PC-3 (cell line): ENCODE data around the gene ZFP36. TPM values are rescaled to one million over a fixed set of nuclear protein-coding genes. Genes with fewer than 3 reads are reported as not detected.

Experiments
- ATAC-seq: fragments of 200-7000 bp; cut with Tn5 transposase; 2 replicates; pipeline ENCODE4 v1.9.1; 2020; ENCODE audit warnings: mild to moderate bottlenecking, moderate library complexity
- BruUV-seq: library from RNA; stranded (reverse); fragments of 400-500 nt; replicated peaks from 2 replicates; lab custom pipeline; 2021; lab: Mats Ljungman, UMichigan
- CTCF ChIA-PET: fragments of 300-600 bp; sonication (Branson Sonifier 250); formaldehyde crosslinking; loops from one replicate; lab custom pipeline; 2022; ENCODE audit warnings: antibody characterized with exemption; lab: Charles Lee
- POLR2A ChIA-PET: fragments of 300-600 bp; sonication (Branson Sonifier 250); formaldehyde crosslinking; loops from one replicate; lab custom pipeline; 2022; ENCODE audit warnings: antibody characterized with exemption; ENCODE audit not compliant: unreplicated experiment; lab: Charles Lee
- DNase-seq: peaks from one replicate; pipeline ENCODE4 v3.0.0-alpha.2; 2015
- H2AFZ ChIP-seq: fragments of 300-600 bp; sonication (generic); 2 replicates; pipeline ENCODE4 v1.6.0; 2016; ENCODE audit warnings: antibody characterized with exemption, low read length
- H3F3A ChIP-seq: fragments of 300-600 bp; sonication (generic); one replicate; pipeline ENCODE4 v1.6.0; 2017; ENCODE audit warnings: antibody characterized with exemption, low read length, control low read depth, mild to moderate bottlenecking; ENCODE audit not compliant: unreplicated experiment
- H3K27ac ChIP-seq: fragments of 300-600 bp; sonication (generic); 2 replicates; pipeline ENCODE4 v1.5.1; 2016; ENCODE audit warnings: mild to moderate bottlenecking, low read length
- H3K27me3 ChIP-seq: fragments of 300-600 bp; sonication (generic); 2 replicates; pipeline ENCODE4 v1.6.1; 2016; ENCODE audit warnings: low read length, mixed read lengths
- H3K36me3 ChIP-seq: fragments of 300-600 bp; sonication (generic); 2 replicates; pipeline ENCODE4 v1.6.1; 2016; ENCODE audit warnings: low read depth, mixed run types, low read length, mixed read lengths
- H3K4me1 ChIP-seq: fragments of 300-600 bp; sonication (generic); 2 replicates; pipeline ENCODE4 v1.5.1; 2016; ENCODE audit warnings: low read length; ENCODE audit not compliant: insufficient read depth
- H3K4me2 ChIP-seq: fragments of 300-600 bp; sonication (generic); 2 replicates; pipeline ENCODE4 v1.6.0; 2016; ENCODE audit warnings: low read length
- H3K4me3 ChIP-seq: fragments of 300-600 bp; sonication (generic); 2 replicates; pipeline ENCODE4 v1.5.1; 2016; ENCODE audit warnings: mild to moderate bottlenecking, low read length, mixed read lengths
- H3K79me2 ChIP-seq: fragments of 300-600 bp; sonication (generic); 2 replicates; pipeline ENCODE4 v1.6.1; 2017; ENCODE audit warnings: low read length, mixed read lengths
- H3K9ac ChIP-seq: fragments of 300-600 bp; sonication (generic); 2 replicates; pipeline ENCODE4 v1.6.0; 2016; ENCODE audit warnings: mild to moderate bottlenecking, low read length
- H3K9me2 ChIP-seq: fragments of 300-600 bp; sonication (generic); replicated peaks from 2 replicates; pipeline ENCODE4 v1.6.1; 2016; ENCODE audit warnings: mixed run types, low read length, mixed read lengths
- H3K9me3 ChIP-seq: fragments of 300-600 bp; sonication (generic); 2 replicates; pipeline ENCODE4 v1.6.1; 2016; ENCODE audit warnings: low read length, mixed read lengths
- H4K20me1 ChIP-seq: fragments of 300-600 bp; sonication (generic); 2 replicates; pipeline ENCODE4 v1.6.1; 2016; ENCODE audit warnings: low read length, mixed read lengths
- EZH2 ChIP-seq: fragments of 300-600 bp; sonication (generic); IDR thresholded peaks from one replicate; pipeline ENCODE4 v1.6.1; 2017; ENCODE audit warnings: antibody characterized with exemption, mild to moderate bottlenecking, low read length; ENCODE audit not compliant: unreplicated experiment
- EZH2phosphoT487 ChIP-seq: fragments of 300-600 bp; sonication (generic); IDR thresholded peaks from 2 replicates; pipeline ENCODE4 v1.6.1; 2018; ENCODE audit warnings: mild to moderate bottlenecking, antibody characterized with exemption, low read length, borderline replicate concordance
- intact Hi-C: fragments of 100-400 bp; cut with micrococcal nuclease; formaldehyde crosslinking; loops from 2 replicates; pipeline ENCODE4 v1.9.0; 2023
- total RNA-seq: library from RNA; depleted of rRNA; stranded (reverse); fragments of >200 nt; gene quantifications from 2 replicates; pipeline ENCODE4 v1.2.3, GENCODE V29; 2014
- TF ChIP-seq, protein P1 (sequence below): fragments of 300-600 bp; sonication (generic); conservative IDR thresholded peaks from 2 replicates; pipeline ENCODE4 v1.5.1; 2017; ENCODE audit warnings: antibody characterized with exemption, low read depth, mild to moderate bottlenecking, low read length

Gene ZFP36
- total RNA-seq, 1 experiment from 2014 or later = 32.7 TPM

DNA sequence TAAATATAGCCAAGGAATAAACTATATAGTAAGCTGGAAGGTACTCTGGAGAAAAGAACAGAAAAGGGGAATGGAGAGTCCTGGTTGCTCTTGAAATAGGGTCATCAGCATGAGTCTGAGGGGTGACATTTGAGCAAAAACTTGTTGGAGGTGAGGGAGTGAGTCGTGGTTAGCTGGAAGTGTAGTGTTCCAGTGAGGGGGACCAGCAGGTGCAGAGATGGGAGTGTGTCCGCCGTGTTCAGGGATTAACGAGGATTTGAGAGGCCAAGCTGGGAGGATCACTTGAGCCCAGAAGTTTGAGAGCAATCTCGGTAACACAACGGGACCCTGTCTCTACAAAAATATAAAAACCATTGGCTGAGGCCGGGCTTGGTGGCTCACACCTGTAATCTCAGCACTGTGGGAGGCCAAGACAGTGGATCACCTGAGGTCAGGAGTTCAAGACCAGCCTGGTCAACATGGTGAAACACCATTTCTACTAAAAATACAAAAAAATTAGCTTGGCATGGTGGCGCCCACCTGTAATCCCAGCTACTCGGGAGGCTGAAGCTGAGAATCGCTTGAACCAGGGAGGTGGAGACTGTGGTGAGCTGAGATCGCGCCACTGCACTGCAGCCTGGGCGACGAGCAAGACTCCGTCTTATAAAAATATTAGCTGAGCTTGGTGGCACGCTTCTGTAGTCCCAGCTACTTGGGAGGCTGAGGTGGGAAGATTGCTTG is 39.9 kb downstream of the ZFP36 start:
- H3K27ac ChIP-seq = no peak overlapping the region
- H3K9me2 ChIP-seq = no peaks in the 10 kb centered on the region
- intact Hi-C loops = no loop called here
- peak overlapping the region; percentile 92 for H3K4me2 ChIP-seq
- no peaks in the 10 kb centered on the region for H3K9me3 ChIP-seq
- H3K36me3 ChIP-seq = peaks cover 4% of the 10 kb centered on the region; the same call in 1 of the 2 replicates
- H3K4me3 ChIP-seq = peak overlapping the region; percentile 93
- peaks cover 72% of the 10 kb centered on the region for H3K79me2 ChIP-seq
- peaks cover 14% of the 10 kb centered on the region; the same call in 1 of the 2 replicates for H4K20me1 ChIP-seq
- ChIA-PET CTCF (no interaction called here), POLR2A (interaction anchor here (0.6 kb wide), 1 partner anchor 42 kb away, joined by 6 read pairs; no protein-coding TSS in a partner anchor)
- H3F3A ChIP-seq = no peaks in the 10 kb centered on the region
- peak overlapping the region; percentile 97 for H3K9ac ChIP-seq
- no peaks in the 10 kb centered on the region for H3K27me3 ChIP-seq
- no TSS peak for BruUV-seq
- TF ChIP-seq, protein P1, sequence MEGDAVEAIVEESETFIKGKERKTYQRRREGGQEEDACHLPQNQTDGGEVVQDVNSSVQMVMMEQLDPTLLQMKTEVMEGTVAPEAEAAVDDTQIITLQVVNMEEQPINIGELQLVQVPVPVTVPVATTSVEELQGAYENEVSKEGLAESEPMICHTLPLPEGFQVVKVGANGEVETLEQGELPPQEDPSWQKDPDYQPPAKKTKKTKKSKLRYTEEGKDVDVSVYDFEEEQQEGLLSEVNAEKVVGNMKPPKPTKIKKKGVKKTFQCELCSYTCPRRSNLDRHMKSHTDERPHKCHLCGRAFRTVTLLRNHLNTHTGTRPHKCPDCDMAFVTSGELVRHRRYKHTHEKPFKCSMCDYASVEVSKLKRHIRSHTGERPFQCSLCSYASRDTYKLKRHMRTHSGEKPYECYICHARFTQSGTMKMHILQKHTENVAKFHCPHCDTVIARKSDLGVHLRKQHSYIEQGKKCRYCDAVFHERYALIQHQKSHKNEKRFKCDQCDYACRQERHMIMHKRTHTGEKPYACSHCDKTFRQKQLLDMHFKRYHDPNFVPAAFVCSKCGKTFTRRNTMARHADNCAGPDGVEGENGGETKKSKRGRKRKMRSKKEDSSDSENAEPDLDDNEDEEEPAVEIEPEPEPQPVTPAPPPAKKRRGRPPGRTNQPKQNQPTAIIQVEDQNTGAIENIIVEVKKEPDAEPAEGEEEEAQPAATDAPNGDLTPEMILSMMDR = no peak
- no peak for TF ChIP-seq EZH2phosphoT487
- TF ChIP-seq EZH2 = no peak
- no peak overlapping the region for H2AFZ ChIP-seq
- no peak for ATAC-seq
- no peak for DNase-seq
- H3K4me1 ChIP-seq = peaks cover 30% of the 10 kb centered on the region

DNA sequence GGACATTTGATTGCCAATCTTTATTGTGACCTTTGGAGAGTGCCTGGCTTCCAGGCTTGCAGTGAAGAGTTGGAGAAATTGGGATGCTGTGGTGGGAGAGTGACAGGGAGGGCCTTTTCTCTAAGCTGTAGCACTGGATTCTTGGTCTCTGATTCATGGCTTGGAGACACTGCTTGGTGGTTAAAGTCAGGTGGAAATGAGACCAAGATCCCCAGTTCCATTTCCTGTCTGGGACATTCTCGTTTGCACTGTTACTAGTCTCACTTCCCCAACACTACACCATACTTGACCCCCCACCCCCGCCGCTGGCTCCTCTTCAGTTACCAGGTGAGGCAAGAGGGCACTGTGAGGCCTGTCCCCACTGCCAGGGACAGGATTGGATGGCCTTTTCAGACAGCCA is 41.6 kb downstream of the ZFP36 start:
- Histone ChIP-seq H4K20me1 (peaks cover 14% of the 10 kb centered on the region; the same call in 1 of the 2 replicates), H3K9ac (no peak overlapping the region), H2AFZ (no peak overlapping the region), H3F3A (no peaks in the 10 kb centered on the region), H3K36me3 (peaks cover 9% of the 10 kb centered on the region; the same call in 1 of the 2 replicates), H3K9me2 (no peaks in the 10 kb centered on the region), H3K27me3 (no peaks in the 10 kb centered on the region), H3K4me2 (peak overlapping the region; percentile 92), H3K4me3 (peak overlapping the region; percentile 93; the same call in 1 of the 2 replicates), H3K9me3 (no peaks in the 10 kb centered on the region), H3K4me1 (peaks cover 30% of the 10 kb centered on the region), H3K79me2 (peaks cover 83% of the 10 kb centered on the region), H3K27ac (peak overlapping the region; percentile 38)
- ChIA-PET CTCF (interaction anchor here (0.5 kb wide), 1 partner anchor 86 kb away, joined by 3 read pairs; no protein-coding TSS in a partner anchor), POLR2A (interaction anchor here (0.6 kb wide), 1 partner anchor 18 kb away, joined by 10 read pairs; no protein-coding TSS in a partner anchor)
- DNase-seq (peak; percentile 75), ATAC-seq (peak; percentile 39)
- intact Hi-C loops = no loop called here
- TF ChIP-seq EZH2 (no peak), EZH2phosphoT487 (no peak)
- TF ChIP-seq, protein P1 = no peak
- BruUV-seq = no TSS peak
